AG09309 (cell line): ENCODE measurements around the gene CNPY3.
"Not testable (repeated sequence)": the region's sequence is repeated elsewhere in the genome, so short reads cannot be mapped to it uniquely, and the experiment has no call there.

Experiments used
- DNase-seq: peaks from one replicate; pipeline ENCODE4 v3.0.0-alpha.2; 2010; ENCODE audit warnings: low read depth
- H3K4me3 ChIP-seq: 2 replicates; pipeline ENCODE4 v1.5.1; 2011; ENCODE audit warnings: mild to moderate bottlenecking, low read depth, low read length, moderate library complexity; ENCODE audit not compliant: control insufficient read depth
- CTCF ChIP-seq: IDR thresholded peaks from 2 replicates; pipeline ENCODE4 v1.5.1; 2011; ENCODE audit warnings: mild to moderate bottlenecking, low read depth, low read length, inconsistent platforms; ENCODE audit not compliant: insufficient read depth, control insufficient read depth; ENCODE audit errors: missing control alignments

Gene CNPY3

DNA sequence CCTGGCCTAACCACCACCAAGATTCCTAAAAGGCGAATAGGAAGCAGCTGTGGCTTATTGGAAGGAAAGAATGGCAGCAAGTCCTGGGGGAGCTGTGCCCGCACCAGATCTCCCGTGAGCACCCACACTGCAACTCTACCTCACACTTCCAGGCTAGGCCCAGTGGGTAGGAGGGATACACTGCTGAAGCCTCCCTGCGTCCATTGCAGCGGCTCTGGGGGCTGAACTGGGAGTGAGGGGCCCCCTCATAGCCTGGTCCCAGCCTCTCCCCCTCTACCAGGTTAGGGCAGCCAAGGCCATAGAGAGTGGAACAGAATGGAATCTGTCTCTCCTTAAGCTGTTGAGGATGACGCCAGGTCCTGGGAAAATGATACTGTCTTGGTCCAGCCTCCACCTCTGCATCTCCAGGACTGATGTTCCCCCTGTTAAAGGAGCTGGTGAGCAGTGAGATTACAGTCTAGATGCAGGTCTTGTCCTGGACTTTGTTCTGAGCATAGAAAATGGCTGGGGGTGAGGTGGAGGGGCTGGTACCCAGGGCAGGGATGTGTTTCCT lies 11.3 kb downstream of the CNPY3 start:
- TF ChIP-seq CTCF = no peak
- no peak for DNase-seq
- no peak overlapping the region for H3K4me3 ChIP-seq

DNA sequence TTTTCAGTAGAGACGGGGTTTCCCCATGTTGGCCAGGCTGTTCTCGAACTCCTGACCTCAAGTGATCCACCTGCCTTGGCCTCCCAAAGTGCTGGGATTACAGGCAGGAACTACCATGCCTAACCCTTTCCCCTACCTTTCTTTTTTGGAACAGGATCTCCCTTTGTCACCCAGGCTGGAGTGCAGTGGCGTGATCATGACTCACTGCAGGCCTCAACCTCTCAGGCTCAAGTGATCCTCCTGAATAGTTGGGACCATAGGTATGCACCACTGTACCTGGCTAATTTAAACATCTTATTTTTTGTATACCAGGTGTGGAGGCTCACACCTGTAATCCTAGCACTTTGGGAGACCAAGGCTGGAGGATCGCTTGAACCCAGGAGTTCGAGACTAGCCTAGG lies 12.1 kb downstream of the CNPY3 start:
- DNase-seq, H3K4me3 ChIP-seq: not testable (repeated sequence)

GRCh38 chr6:42942444-42942843 lies 13.2 kb downstream of the CNPY3 start:
- TF ChIP-seq CTCF = no peak
- no peak overlapping the region for H3K4me3 ChIP-seq
- DNase-seq = no peak

- DNase-seq = no peak
- H3K4me3 ChIP-seq = no peak overlapping the region
- TF ChIP-seq CTCF = no peak
Measured at GRCh38 chr6:42947950-42948349, 18.7 kb downstream of the CNPY3 start.

GRCh38 chr6:42952389-42952788 lies 23.1 kb downstream of the CNPY3 start:
- TF ChIP-seq CTCF = no peak
- no peak overlapping the region for H3K4me3 ChIP-seq
- DNase-seq = no peak

- DNase-seq, H3K4me3 ChIP-seq: not testable (repeated sequence)
Measured at GRCh38 chr6:42954405-42954804, 25.1 kb downstream of the CNPY3 start.

- no peak for DNase-seq
Measured at GRCh38 chr6:42958125-42958524, 28.8 kb downstream of the CNPY3 start.

More at GRCh38 chr6:42958125-42958524, 28.8 kb downstream of the CNPY3 start:
- no peak for TF ChIP-seq CTCF
- no peak overlapping the region for H3K4me3 ChIP-seq
